Measurements from ENCODE around the gene MACROH2A1.

Gene MACROH2A1

DNA sequence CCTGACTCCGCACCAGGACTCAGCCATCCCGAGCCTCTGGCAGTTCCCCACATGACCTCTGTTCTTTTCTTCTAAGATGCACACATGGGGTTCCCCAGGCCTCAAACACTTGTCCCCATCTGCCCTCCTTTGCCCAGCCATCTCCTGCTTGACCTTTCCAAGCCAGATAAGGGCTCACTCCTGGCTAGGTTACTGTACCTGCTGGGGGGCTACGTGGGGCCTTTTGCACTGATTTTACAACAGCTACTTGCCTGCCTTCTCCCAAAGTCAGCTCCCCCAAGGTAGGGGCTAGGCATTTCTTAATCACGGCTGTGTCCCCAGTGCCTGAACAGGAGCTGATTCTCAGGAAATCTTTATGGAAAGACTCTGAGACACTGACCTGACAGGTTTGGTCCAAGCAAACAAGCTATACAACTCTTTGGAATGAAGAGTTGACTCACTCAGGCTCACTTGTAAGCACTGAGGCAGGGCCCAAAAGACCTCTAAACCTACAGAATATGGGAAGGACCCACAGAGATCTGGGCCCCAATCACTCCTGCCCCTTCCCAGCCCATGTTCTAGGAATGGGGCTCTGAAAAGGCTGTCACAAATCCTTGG lies 2.5 kb downstream of the MACROH2A1 start:
- no peak for DNase-seq

DNA sequence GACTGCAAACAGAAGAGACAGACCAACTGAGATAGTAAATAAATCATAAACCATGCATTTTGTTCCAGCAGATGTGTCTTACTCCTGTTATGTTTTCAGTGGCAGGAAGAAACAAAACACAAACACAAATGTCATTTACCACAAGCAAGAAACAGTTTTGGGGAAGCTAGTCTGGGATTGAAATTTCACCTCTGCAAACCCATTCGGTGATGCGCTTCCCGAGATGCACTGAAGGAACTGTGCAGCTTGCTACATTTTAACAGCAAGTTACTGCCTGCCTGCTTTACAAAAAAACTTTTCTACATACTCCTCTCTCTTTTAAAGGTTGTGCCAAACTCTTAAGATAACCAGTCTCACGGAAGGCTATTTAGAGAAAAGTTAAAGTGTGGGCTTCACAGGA lies 3.2 kb downstream of the MACROH2A1 start:
- DNase-seq = no peak

DNA sequence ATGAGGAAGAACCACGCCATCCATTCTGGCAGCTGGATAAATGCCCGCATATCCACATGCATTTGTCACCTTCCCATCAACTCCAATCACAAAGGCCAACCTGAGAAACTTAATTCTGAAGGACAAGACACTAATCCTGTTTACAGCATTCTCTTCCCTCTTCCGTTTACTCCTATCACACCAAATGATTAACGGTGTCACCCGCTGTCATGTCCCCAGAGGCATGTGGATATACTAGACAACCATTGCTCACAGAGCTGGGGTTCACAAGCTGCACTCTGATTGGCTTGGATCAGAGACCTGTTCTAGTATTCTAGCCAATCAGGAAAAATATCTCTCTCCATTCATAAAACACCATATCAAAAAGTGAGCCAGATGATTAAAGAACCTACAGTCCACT lies 3.6 kb downstream of the MACROH2A1 start:
- DNase-seq = no peak

DNA sequence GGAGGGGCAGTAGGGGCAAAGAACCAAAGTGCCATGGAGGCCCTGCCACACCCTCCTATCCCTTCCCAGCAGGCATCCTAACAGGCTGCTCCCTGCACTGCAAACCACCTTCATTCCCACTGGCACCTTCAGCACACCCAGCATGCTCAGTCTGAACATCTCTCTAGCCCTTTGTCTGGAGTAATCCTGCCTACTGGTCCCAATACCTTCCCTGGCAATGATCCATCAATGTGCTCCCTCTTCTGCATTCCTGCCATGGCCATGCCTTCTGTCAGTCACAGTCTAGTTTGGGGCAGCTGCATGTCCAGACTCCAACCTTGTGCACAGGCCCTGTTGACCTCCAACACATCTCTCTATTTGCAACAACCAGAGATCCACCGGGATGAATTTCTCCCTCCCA lies 4.9 kb downstream of the MACROH2A1 start:
- no peak for DNase-seq

DNA sequence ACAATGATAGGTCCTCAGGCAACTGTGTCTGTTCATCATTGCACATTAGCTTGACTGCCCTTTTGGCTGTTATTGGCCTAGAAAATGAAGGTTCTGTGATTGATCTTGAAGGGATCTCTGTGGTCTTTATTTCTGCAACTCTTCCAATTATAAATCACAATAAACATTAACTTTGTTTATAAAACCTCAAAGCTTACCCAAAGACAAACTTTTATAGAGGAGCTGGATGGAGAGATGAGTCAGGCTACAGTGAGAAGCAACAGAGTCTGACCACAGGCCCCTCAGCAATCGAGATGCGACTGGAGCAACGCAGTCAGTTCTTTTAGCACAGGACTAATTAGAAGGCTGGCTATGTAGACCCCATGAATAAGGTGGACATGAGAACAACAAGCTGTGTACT lies 5.3 kb downstream of the MACROH2A1 start:
- no peak for DNase-seq

DNA sequence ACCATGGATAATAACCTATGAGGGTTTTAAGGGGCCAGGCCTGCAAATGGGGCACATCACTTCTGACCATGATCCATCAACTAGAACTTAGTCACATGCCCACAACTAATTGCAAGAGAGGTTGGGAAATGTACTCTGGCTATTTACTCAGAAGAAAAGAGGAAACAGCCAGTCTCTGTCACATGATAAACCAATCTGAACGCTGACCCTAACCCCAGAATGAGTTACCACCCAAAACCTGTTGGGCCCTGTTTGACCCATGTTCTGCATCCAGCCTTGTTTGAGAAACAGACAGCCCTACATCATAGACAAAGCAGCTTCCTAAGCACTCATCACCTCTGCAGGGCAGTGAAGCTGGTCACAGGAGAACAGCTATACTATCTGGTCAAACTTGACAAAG lies 5.8 kb downstream of the MACROH2A1 start:
- DNase-seq = no peak

DNA sequence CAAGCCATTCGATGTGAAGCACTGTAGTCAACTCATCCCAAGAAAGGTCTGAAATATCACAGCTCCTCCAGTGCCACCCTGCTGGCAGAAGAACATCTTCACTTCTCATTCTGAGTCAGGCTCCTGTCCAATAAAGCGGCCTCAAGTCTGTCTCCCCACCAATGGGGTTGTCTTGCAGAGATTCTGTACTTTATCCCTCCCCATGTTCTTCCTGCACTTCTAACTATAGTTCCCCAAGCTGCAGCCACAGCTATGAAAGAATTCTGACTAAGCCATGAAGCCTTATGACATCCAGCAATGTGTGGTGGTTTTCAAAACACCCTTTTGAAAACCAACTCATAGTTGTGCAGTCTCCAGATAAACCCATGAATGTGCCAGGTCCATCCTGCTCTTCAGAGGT lies 6.8 kb downstream of the MACROH2A1 start:
- no peak for DNase-seq

DNA sequence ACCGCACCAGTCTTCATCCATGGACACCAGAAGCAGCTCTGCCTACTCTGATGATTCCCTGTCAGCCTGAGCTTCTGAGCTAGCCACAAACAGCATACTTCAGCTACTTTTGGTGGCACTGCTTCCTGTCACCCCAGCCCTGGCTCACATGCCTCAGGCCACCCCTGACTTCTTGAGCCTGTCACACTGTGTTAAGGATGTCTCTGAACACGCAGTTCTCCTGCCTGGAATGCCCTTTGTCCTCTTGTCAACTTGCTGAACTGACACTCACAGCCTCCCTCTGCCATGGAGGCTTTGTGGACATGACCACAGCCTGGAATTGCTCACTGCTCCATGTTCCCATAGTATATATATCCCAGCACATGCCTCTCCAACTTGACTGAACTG lies 7.2 kb downstream of the MACROH2A1 start:
- DNase-seq = no peak

DNA sequence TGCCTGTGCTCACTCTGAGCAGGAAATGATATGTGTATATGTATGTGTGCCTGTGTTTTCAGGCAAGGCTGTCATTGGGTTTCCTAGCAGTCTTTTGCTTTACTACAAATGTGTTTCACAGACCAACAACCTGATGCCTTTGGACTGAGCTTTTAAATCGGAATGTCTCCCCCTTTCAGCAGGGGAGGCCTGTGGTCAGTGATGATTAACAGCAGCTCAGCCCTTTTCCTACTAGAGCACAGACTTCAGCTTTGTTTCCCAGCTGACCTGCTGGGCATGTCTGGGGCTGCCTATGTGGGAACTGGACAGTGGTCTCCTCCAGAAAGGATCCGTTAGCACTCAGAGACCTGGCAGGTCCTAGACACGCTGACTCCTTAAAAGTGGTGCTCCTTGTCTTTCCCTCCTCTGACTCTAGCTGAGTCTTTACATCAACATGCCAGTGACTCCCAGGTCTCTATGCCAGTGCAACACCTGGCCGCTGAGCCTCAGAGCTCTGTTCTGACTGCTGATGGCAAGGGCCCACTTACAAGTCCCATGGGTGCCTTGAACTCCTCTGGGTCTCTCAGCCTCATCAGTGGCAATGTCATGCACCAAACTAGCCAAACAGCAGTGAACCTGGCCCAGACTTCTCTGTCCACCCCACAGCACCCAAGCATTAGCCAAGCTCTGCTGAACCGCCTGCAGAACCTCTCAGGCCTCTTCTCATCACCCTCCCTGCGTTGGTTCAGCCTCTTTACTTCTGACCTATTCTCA lies 7.7 kb downstream of the MACROH2A1 start:
- no peak for DNase-seq

DNA sequence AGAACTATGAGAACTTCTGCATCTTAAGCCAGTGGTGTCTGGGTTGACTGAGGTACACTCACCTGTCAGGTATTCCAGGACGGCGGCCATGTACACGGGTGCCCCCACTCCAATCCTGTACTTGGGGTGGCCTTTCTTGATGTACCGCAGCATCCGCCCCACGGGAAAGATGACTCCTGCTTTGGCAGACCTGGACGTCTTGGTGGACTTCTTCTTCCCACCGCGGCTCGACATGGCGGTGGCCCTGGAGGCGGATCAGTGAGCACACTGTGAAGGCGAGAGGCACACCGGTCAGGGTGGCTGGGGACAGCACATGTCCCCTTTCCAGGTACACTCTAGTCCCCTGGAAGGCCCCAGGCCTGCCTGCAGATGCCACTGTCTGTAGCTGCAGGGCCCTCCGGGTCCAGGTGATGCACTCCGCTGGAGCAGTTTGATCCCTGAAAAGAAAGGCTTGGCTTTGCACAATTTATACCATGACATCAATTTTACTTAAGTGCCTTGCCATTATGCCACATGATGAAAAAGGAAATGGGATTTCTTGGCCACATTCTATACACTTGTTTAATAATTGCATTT lies 10.1 kb downstream of the MACROH2A1 start:
- no peak for DNase-seq

DNA sequence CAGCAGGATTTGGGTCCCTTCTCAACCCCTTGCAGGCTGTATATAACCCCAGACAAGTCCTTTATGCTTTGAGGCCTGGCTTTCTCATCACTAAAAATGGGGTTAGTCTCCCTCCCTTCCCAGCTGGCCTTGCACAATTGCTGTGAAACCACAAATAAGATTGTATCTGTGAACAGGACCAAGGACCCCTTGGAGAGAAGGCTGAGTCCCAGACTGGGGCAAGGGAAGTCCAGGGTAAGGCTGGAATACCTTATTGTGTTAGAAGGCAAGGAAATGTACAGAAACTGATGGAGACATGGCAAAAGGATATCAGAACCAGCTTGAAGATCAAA lies 11.4 kb downstream of the MACROH2A1 start:
- DNase-seq = no peak

DNA sequence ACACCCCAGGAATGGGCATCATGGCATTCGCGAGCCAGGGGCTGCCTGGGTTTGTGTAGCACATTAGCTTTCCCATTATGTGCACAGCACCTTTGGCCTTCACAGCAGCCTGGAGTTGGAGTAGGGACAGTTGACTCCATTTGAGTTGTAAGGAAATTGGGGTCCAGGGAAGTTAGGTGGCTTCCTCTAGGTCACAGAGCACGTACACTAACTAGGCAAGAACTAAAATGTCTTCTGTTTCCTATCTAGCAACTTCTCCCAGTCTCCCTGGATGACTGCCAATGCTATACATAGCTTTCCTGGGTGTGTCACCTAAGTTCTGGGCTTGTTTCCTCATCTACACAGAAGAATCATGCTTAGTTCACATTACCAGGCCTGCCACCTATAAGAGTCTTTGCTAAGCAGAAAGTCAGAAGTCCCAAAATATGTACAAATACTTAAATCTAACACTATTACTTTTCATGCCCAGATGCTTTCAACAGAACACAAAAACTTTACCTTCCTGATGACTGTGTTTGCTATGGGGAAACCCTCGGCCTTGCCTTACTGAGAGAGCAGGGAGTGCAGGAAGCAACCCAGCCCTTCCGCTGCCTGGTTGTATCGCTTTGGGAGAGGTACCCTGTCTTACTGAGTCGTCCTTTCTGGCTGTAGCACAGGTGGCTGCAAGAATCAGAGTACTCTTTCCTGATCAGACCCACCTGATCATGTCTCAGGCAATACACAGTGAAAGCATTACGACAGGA lies 12.0 kb downstream of the MACROH2A1 start:
- no peak for DNase-seq

DNA sequence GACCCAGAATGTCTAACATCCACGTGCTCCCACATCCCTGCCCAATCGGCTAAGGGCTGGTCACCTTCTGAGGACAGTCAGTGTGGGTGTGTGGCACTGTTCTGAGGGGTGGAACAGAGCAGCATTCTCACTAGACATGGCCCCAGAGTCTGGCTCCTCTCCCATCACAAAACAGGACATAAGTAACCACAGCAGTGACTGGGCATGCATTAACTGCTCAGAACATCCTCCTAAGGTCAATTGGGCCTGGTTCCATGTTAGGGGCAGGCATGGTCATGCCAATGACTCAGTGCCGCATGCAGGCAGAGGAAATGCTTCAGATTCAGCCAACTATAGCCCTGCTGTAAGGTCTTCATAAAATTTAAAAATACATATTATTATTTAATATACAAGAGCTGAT lies 12.9 kb downstream of the MACROH2A1 start:
- no peak for DNase-seq

DNA sequence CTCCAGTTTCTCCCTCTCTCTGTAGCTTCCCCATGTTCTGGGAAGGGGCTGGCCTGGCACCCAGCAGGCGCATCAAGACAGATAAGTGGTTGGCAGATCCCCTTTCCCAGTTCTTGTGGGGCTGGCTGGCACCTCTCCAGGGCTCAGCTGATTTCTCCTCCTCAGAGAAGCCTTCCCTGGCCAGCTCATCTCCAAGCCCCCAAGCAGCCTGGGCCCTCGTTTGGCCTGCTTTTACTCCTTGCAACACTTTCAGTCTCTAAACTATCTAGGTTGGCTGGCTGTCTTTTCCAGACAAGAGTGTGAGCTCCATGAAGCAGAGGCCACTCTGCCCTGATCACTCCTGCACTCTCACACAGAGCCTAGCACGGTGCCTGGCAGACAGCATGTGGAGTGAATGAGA lies 13.5 kb downstream of the MACROH2A1 start:
- DNase-seq = no peak

DNA sequence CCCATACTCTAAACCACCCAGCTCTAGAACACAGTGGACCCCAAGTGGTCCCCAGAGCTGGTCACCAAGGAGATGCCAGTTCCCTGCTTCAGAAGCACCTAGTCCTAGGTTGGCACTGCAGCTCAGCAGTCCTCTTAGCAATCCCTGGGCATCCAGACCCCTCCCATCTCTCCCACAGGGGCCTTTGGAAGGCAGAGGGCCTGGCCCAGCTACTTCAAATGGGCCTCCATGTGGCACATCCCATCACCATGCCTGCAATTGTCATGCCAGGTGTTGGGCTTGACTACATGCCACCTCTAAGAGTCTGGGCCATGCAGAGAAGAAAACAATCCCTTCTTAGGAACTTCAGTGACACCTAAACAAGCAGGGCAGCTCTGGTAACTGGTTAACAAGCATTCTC lies 14.1 kb downstream of the MACROH2A1 start:
- no peak for DNase-seq

DNA sequence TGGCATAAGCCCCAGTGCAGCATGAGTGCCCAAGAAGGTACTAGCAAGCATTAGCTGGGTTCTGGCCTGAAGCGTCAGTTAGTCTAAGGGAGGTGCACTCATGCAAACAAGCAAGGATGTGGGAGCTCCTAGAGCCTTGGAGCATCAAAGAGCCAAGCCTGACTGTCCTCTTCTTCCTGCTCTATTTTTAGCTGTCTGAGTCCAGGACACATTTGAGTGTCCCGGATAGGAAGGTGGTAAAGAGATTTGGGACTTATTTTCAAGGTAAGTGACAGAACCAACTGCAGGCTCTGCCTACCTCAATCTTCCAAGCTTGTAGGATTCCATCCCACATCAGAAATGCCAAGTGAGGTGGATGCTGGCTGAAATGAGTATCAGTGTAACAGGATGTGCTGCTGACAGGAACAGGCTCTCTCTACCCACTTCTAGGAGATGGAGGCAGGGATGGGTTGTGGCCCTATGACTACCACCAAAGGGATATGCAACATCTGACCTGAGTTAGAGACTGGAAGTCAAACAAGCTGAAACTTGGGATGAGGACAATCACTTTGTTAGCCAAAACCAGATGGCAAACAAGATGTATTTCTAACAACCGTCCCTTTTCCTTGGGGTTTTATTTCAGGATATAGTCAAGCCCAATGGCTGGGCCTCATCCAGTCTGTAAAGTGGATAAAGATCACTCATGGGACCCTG lies 15.1 kb downstream of the MACROH2A1 start:
- no peak for DNase-seq

DNA sequence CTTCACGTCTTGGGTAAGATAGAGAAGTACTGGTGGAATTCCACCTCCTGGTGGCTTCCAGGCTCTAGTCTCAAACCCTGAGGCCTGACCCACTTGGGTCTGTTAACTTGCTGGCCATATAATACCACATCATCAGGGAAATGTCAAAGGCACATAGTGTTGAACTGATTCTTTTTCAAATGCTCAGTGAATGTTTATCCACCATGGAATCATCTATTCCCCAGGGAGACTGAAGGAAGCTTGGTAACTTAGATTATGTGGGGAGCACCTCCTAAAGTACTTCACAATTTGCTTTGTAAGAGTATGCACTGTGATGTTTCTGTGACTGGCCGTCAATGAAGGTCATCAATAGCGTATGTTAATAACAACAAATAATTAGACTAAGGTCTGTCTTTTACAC lies 16.1 kb downstream of the MACROH2A1 start:
- DNase-seq = no peak

DNA sequence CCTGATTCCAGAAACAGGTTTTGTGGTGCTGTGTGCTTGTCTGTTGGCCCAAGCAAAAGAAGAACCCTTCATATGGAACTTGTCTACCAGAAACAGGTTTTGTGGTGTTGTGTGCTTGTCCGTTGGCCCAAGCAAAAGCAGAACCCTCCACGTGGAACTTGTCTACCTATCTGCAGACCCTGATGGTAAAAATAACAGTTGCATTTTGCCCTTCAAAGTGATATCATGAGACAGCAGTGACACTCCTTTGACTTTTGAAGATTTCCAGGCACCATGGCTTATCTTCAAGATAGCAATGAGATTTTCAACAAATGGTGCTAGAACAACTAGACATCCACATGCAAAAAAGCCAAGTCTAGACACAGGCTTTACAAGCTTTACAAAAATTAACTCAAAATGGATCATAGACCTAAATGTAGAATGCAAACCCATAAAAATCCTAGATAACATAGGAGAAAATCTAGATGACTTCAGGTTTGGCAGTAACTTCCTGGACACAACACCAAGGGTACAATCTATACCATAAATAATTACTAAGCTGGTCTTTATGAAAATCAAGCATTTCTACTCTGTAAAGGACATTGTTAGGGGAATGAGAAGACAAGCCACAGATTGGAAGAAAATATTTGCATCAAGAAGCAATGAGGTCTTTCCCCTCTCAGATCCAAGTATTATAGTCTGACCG lies 16.8 kb downstream of the MACROH2A1 start:
- no peak for DNase-seq

DNA sequence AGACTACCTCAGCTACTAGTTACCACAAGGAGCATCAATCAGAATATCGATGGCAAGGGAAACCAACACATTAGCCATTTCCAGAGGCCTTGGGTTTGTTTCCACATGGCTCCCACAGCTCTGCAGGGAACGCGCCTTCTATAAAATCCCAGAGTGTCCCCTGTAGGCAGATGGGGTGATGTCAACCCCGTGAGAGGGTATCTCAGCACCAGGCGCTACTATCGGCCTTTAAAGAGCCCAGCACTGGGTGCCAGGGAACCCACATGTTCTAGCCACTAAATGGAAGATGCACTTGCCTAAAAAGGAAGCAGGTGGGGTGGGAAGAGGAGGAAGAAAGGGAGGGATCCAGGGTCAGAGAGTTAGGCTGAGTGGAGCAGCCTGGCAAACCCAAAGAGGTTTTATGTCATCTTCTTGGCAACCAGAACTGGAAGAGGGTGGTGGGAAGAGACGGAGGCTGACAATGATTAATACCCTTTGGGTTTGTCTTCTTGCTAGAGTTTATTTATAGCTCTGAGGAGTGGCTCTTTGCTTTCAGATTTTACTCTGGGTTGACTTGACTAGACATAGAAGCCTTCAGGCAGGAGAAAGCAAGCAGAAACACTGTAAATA lies 19.9 kb downstream of the MACROH2A1 start:
- DNase-seq = no peak

DNA sequence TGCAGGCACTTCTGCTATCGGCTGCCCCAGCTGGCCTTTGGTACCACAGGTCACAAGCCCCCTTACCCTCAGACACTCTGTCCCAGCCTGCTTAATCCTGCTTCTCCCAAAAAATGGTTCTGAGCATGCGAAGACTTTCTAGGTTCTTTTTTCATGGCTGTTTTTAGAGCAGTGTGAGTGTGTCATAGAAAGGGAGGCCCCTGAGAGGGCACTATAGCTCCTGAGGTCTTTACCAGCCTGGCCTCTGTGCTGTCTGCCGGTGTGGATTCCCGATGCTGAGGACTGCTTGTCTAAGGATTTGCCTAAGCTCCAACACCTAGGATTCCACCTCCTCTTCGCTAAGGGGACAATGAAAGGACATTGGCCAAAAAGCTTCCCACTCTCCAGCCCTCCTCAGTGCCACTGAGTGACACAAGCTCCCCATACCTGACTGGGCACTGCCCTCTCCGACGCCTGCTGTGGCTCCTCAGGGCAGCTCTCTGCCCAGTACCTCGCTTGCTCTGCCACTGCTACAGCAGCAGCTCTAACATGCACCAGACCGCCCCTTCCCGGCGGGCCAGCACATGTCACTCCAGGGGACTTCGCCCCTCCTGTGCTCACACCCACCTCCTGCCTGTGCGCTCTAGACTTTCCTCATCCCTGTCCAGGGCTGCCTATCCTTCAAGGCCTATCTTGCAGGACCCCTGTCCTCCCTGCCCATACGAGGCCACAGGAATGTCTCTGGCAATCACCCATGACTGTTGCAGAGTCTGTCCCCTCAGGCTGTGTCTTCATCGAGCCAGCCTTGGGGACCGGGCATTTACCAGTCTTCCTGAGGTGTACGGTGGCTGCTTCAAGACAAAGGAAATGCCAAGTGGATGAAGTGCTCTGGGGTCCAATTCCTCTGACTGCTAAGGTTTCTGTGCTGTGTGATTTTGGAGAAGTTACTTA lies 21.0 kb downstream of the MACROH2A1 start:
- no peak for DNase-seq

DNA sequence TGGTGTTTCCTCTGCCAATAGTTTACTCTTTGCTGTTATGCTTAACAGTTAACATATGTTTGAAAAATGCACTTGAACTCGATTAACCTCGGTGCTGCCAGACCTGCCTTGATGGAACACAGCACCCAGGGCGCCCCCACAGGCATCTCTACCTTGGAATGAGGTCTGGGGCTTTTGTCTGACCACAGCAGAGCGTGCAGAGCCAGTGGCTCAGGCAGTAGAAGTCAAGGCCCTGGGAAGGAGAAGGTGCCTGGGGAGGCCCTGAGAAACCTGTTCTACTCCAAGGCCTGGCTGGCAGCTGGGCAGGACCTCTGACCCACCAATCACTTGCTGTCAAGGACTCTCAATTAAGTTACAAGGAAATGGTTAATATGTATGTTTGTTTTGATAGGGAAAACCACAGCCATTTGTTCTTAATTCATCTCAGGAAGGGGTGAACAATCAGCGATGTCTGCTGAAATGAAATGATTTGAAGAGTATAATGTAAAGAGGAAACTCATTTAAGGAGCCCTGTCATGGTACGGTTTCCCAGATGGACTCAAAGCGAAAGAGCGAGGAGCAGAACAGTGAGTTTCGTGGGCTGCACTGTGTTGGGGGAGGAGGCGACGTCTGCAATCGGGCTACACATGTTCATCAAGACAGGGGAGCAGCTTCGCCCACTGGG lies 21.9 kb downstream of the MACROH2A1 start:
- DNase-seq = no peak

Measured in stimulated activated CD4-positive, alpha-beta T cell treated with anti-CD3 and anti-CD28 coated beads, Interleukin-12 subunit alpha, Interleukin-12 subunit beta, amount 100 ng/mL, for 4 hours (primary cell).